Measurements from ENCODE around the gene ERP29. TPM values are rescaled to one million over a fixed set of nuclear protein-coding genes. Genes with fewer than 3 reads are reported as not detected.
A peak's percentile ranks its signal among the peaks of the same experiment; 100 is the strongest.
"Not testable (repeated sequence)": the region's sequence is repeated elsewhere in the genome, so short reads cannot be mapped to it uniquely, and the experiment has no call there.

ERP29 gene
- total RNA-seq, 2 donors from 2014 or later = 104 to 124 TPM

GRCh38 chr12:112009596-112009995 lies 3.6 kb upstream of the ERP29 start:
- ATAC-seq; H3K27ac Mint-ChIP-seq; DNase-seq; H3K9me3 ChIP-seq (ENCODE audit: control insufficient read depth, low read length, poor library complexity, severe bottlenecking); H3K36me3 Mint-ChIP-seq (ENCODE audit: low read depth); H3K27me3 Mint-ChIP-seq: not testable (repeated sequence)
- peak overlapping the region; percentile 19 for H3K4me3 Mint-ChIP-seq
- H3K4me1 Mint-ChIP-seq = peaks cover 46% of the 10 kb centered on the region

GRCh38 chr12:112010415-112011344 lies 2.5 kb upstream of the ERP29 start:
- Mint-ChIP-seq H3K4me1 (peaks cover 49% of the 10 kb centered on the region), H3K27ac (peak overlapping the region; percentile 98), H3K36me3 (ENCODE audit: low read depth) (peaks cover 4% of the 10 kb centered on the region), H3K27me3 (no peaks in the 10 kb centered on the region), H3K4me3 (peak overlapping the region; percentile 90)
- ATAC-seq (no peak), DNase-seq (no peak)
- no peaks in the 10 kb centered on the region for H3K9me3 ChIP-seq (ENCODE audit: control insufficient read depth, low read length, poor library complexity, severe bottlenecking)

GRCh38 chr12:112011685-112012084 lies 1.5 kb upstream of the ERP29 start:
- H3K4me3 Mint-ChIP-seq = peak overlapping the region; percentile 90
- DNase-seq = no peak
- no peak for ATAC-seq
- peak overlapping the region; percentile 98 for H3K27ac Mint-ChIP-seq
- H3K9me3 ChIP-seq (ENCODE audit: control insufficient read depth, low read length, poor library complexity, severe bottlenecking) = no peaks in the 10 kb centered on the region
- no peaks in the 10 kb centered on the region for H3K27me3 Mint-ChIP-seq
- peaks cover 46% of the 10 kb centered on the region for H3K4me1 Mint-ChIP-seq
- H3K36me3 Mint-ChIP-seq (ENCODE audit: low read depth) = peaks cover 11% of the 10 kb centered on the region

DNA sequence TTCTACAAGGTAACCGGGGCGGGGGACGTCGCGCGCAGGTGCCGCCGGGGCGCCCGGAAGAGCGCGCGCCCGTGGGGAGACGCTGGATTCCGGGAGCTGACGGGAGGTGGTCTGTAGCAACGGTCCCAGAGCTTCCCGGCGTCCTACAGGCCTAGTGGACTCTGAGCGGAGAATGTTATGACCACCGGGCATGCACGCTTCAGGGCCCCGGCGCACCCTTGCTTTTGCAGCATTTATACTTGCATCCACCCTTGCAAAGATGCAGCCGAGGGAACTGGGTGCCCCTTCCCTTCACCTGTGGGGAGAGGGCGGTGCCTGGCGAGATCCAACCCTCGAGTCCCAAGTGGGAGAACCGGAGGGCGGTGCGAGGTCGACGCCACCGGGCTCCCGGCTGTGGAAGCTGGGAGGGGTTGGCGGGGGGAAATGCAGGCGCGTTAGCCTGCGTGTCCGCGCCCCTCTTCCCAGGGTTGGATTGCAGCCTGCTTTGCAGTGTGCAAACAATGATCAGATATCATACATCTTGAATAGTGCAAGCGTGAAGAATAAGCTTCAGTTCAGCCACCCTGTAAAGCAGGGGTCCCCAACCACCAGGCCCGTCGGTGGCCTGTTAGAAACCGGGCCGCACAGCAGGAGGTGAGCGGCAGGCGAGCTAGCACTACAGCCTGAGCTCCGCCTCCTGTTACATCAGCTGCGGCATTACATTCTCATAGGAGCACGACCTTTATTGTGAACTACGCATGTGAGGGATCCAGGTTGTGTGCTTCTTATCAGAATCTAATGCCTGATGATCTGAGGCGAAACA lies 576 bp downstream of the ERP29 start:
- Mint-ChIP-seq H3K36me3 (ENCODE audit: low read depth) (peaks cover 11% of the 10 kb centered on the region), H3K4me3 (peak overlapping the region; percentile 90), H3K27me3 (no peaks in the 10 kb centered on the region), H3K4me1 (peaks cover 53% of the 10 kb centered on the region), H3K27ac (peak overlapping the region; percentile 96)
- ATAC-seq (peak; percentile 58), DNase-seq (peak; percentile 46 to 59 (median 51))
- H3K9me3 ChIP-seq (ENCODE audit: control insufficient read depth, low read length, poor library complexity, severe bottlenecking) = no peaks in the 10 kb centered on the region

DNA sequence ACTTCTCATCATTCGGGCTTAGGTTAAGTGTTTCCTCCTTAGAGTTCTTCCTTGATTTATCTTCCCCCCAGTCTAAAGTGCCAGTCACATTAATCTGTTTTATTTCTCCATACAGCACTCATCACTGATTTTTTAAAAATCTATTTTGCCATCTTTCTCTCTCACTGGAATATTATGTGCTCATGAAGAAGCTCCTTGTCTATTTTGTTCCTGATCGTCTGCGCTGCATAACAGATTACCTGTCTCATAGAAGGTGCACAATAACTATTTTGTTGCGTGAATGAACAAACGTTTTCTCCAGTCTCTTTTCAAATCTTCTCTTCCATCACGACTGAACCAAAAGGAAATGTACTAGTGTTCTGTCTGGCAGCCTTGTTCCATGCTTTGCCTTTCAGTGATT lies 2.7 kb downstream of the ERP29 start:
- DNase-seq (no peak), ATAC-seq (no peak)
- Mint-ChIP-seq H3K36me3 (ENCODE audit: low read depth) (peaks cover 8% of the 10 kb centered on the region), H3K27me3 (no peaks in the 10 kb centered on the region), H3K4me1 (peaks cover 62% of the 10 kb centered on the region), H3K4me3 (peak overlapping the region; percentile 65), H3K27ac (peak overlapping the region; percentile 96)
- H3K9me3 ChIP-seq (ENCODE audit: control insufficient read depth, low read length, poor library complexity, severe bottlenecking) = no peaks in the 10 kb centered on the region

DNA sequence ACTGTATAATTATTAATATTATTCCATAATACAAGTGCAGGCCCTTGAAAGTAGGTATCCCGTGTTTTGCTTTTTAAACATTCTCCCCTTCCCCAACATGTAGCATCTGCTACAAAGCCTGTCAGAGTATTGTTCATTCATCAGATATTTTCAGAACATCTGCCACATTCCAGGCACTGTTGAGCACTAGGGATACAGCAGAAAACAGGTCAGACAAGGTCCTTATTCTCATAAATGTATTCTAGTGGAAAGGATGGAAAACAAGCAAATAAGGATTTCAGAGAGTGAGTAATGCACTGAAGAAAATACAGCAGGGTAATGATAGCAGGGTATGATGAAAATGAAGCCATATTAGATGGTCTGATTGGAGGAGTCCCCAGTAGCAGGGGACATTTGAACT lies 3.8 kb downstream of the ERP29 start:
- H3K27ac Mint-ChIP-seq = peak overlapping the region; percentile 66
- H3K36me3 Mint-ChIP-seq (ENCODE audit: low read depth) = peaks cover 9% of the 10 kb centered on the region
- no peaks in the 10 kb centered on the region for H3K9me3 ChIP-seq (ENCODE audit: control insufficient read depth, low read length, poor library complexity, severe bottlenecking)
- no peaks in the 10 kb centered on the region for H3K27me3 Mint-ChIP-seq
- no peak for DNase-seq
- peaks cover 56% of the 10 kb centered on the region for H3K4me1 Mint-ChIP-seq
- no peak overlapping the region for H3K4me3 Mint-ChIP-seq
- no peak for ATAC-seq

DNA sequence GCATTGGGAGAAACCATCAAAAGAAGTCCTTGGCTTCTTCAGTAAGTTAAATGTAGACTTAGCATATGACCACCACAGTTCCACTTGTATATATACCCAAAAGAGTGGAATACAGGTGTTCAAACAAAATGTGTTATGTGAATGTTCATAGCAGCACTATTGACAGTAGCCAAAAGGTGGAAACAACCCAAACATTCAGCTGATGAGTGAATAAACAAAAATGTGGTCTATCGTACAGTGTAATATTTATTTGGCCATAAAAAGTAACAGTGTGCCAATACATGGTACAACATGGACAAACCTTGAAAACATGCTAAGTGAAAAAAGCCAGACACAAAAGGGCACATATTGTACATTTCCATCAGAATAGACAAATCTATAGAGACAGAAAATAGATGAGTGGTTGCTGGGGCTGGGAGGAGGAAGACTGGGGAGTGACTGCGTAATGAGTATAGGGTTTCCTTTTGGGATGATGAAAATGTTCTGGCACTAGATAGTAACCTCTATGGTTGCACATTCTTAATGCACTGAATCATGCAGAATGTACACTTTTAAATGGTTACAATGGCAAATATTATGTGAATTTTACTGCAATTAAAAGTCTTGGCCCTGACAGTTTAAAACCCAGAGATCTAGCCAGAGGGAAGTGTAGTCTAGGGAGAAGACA lies 5.5 kb downstream of the ERP29 start:
- DNase-seq = no peak
- Mint-ChIP-seq H3K36me3 (ENCODE audit: low read depth) (peaks cover 12% of the 10 kb centered on the region), H3K27ac (peak overlapping the region; percentile 66)

DNA sequence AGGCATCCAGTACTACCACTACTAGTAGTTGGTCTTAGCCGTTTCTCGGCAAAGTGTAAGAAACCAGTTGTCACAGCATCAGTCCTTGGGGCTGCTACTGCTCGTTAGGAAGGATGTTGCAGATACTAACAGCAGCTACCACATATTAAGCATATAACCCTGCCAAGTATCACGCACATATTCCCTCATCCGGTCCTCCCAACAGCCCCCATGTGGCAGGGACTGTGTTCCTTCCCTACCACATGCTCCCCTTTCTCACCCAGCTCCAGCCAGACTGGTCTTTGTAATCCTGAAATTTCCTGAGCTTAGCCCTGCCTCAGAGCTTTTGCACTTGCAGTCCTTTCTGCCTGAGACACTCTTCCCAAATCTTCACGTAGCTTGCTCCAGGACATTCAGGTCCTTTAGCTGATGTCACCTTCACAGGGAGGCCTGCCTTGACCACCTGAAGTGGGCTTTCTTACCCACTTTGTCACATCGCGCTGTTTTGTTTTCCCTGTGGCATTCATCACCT lies 7.8 kb downstream of the ERP29 start:
- H3K4me1 Mint-ChIP-seq = peaks cover 44% of the 10 kb centered on the region
- peak overlapping the region; percentile 7 for H3K4me3 Mint-ChIP-seq
- peaks cover 7% of the 10 kb centered on the region for H3K36me3 Mint-ChIP-seq (ENCODE audit: low read depth)
- H3K27me3 Mint-ChIP-seq = no peaks in the 10 kb centered on the region
- peak overlapping the region; percentile 85 for H3K27ac Mint-ChIP-seq
- ATAC-seq (no peak), DNase-seq (no peak)
- H3K9me3 ChIP-seq (ENCODE audit: control insufficient read depth, low read length, poor library complexity, severe bottlenecking) = no peaks in the 10 kb centered on the region

More for the DNA sequence above, 5.5 kb downstream of the ERP29 start:
- no peak overlapping the region for H3K4me3 Mint-ChIP-seq
- no peaks in the 10 kb centered on the region for H3K27me3 Mint-ChIP-seq
- no peak for ATAC-seq
- H3K9me3 ChIP-seq (ENCODE audit: control insufficient read depth, low read length, poor library complexity, severe bottlenecking) = no peaks in the 10 kb centered on the region
- H3K4me1 Mint-ChIP-seq = peaks cover 54% of the 10 kb centered on the region

- H3K4me1 Mint-ChIP-seq = peaks cover 38% of the 10 kb centered on the region
- peak overlapping the region; percentile 85 for H3K27ac Mint-ChIP-seq
- ATAC-seq (no peak), DNase-seq (no peak)
- no peaks in the 10 kb centered on the region for H3K9me3 ChIP-seq (ENCODE audit: control insufficient read depth, low read length, poor library complexity, severe bottlenecking)
- H3K36me3 Mint-ChIP-seq (ENCODE audit: low read depth) = peaks cover 4% of the 10 kb centered on the region
- no peaks in the 10 kb centered on the region for H3K27me3 Mint-ChIP-seq
- H3K4me3 Mint-ChIP-seq = no peak overlapping the region
Observed at GRCh38 chr12:112022241-112023016, 9.2 kb downstream of the ERP29 start.

- no peaks in the 10 kb centered on the region for H3K27me3 Mint-ChIP-seq
- H3K9me3 ChIP-seq (ENCODE audit: control insufficient read depth, low read length, poor library complexity, severe bottlenecking) = no peaks in the 10 kb centered on the region
- DNase-seq = no peak
- H3K4me1 Mint-ChIP-seq = peaks cover 33% of the 10 kb centered on the region
- peaks cover 4% of the 10 kb centered on the region for H3K36me3 Mint-ChIP-seq (ENCODE audit: low read depth)
- no peak overlapping the region for H3K4me3 Mint-ChIP-seq
- no peak overlapping the region for H3K27ac Mint-ChIP-seq
- no peak for ATAC-seq
Observed at GRCh38 chr12:112023759-112024396, 10.7 kb downstream of the ERP29 start.

- H3K36me3 Mint-ChIP-seq (ENCODE audit: low read depth) = peaks cover 4% of the 10 kb centered on the region
- no peaks in the 10 kb centered on the region for H3K27me3 Mint-ChIP-seq
- H3K4me3 Mint-ChIP-seq = no peak overlapping the region
- DNase-seq (no peak), ATAC-seq (no peak)
- H3K27ac Mint-ChIP-seq = peak overlapping the region; percentile 76
- no peaks in the 10 kb centered on the region for H3K9me3 ChIP-seq (ENCODE audit: control insufficient read depth, low read length, poor library complexity, severe bottlenecking)
- peaks cover 22% of the 10 kb centered on the region for H3K4me1 Mint-ChIP-seq
Observed at GRCh38 chr12:112025808-112026375, 12.7 kb downstream of the ERP29 start.

- no peak overlapping the region for H3K4me3 Mint-ChIP-seq
- DNase-seq = no peak
- H3K36me3 Mint-ChIP-seq (ENCODE audit: low read depth) = peaks cover 4% of the 10 kb centered on the region
- H3K9me3 ChIP-seq (ENCODE audit: control insufficient read depth, low read length, poor library complexity, severe bottlenecking) = no peaks in the 10 kb centered on the region
- no peak for ATAC-seq
- H3K4me1 Mint-ChIP-seq = peaks cover 19% of the 10 kb centered on the region
- H3K27me3 Mint-ChIP-seq = no peaks in the 10 kb centered on the region
- no peak overlapping the region for H3K27ac Mint-ChIP-seq
Observed at GRCh38 chr12:112029301-112029700, 16.1 kb downstream of the ERP29 start.
